Omental fat pad (tissue), 4 donors: ENCODE data around the gene LMO7. TPM values are rescaled to one million over a fixed set of nuclear protein-coding genes. Genes with fewer than 3 reads are reported as not detected.
"Not testable (repeated sequence)": the region's sequence is repeated elsewhere in the genome, so short reads cannot be mapped to it uniquely, and the experiment has no call there.

Experiments used
- ATAC-seq: fragments of 150-250 bp; one replicate; pipeline ENCODE4 v1.9.1; 2016; ENCODE audit warnings: mild to moderate bottlenecking, moderate library complexity; ENCODE audit not compliant: low FRiP score
- DNase-seq: peaks from one replicate; pipeline ENCODE4 v3.0.0-alpha.2; 2019; ENCODE audit warnings: low spot score
- total RNA-seq, 4 donors: library from RNA; depleted of rRNA; stranded (reverse); fragments of >200 nt; gene quantifications; one replicate each; pipeline ENCODE4 v1.1.0, GENCODE V29; 2016
- TF ChIP-seq, protein P1 (sequence below), 3 donors: fragments of 450-650 bp; IDR thresholded peaks; one replicate each; pipeline ENCODE4 v1.5.1; 2016 to 2017; ENCODE audit warnings: antibody characterized with exemption in 3 of 3, mild to moderate bottlenecking in 3 of 3, moderate library complexity in 2 of 3

The LMO7 gene
- total RNA-seq, 4 donors from 2014 or later = 7.7 to 22.0 (median 12.4) TPM

DNA sequence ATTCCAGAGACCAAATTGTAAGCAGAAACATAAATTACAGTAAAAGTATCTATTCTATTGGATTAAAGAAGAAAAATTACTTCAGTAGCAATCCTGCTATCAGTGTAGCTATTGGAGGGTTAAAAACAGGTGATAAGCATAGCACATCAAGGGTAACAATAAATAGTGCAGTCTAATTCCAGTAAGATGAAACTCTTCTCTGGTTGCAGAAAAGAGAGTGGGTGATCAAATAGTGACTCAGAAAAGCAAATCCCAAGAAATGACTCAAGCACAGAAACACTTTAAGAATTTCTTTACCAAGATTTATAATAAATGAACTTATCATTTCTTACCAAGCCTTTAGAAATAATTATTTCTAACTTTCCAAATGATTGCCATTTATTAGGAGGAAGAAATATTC lies 135.7 kb downstream of the LMO7 start:
- DNase-seq (no peak), ATAC-seq (peak; percentile 72)
- TF ChIP-seq, protein P1, sequence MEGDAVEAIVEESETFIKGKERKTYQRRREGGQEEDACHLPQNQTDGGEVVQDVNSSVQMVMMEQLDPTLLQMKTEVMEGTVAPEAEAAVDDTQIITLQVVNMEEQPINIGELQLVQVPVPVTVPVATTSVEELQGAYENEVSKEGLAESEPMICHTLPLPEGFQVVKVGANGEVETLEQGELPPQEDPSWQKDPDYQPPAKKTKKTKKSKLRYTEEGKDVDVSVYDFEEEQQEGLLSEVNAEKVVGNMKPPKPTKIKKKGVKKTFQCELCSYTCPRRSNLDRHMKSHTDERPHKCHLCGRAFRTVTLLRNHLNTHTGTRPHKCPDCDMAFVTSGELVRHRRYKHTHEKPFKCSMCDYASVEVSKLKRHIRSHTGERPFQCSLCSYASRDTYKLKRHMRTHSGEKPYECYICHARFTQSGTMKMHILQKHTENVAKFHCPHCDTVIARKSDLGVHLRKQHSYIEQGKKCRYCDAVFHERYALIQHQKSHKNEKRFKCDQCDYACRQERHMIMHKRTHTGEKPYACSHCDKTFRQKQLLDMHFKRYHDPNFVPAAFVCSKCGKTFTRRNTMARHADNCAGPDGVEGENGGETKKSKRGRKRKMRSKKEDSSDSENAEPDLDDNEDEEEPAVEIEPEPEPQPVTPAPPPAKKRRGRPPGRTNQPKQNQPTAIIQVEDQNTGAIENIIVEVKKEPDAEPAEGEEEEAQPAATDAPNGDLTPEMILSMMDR (IDR thresholded peaks at IDR 0.05) = no peak

DNA sequence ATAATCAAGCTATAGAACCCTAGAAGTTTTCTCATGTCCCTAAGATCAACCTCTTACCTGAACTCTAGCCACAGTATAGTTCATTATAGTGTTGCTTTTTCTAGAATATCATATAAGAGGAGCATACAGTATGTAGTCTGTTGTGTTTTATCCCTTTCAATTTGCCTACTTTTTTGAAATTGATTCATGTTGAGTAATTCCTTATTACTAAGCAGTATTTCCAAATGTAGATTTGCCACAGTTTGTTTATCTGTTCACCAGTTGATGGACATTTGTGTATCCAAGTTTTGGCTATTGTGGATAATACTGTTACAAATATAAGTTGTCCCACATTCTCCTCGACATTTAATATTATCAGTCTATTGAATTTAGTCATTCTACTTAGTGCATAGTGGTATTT lies 138.0 kb downstream of the LMO7 start:
- no peak for DNase-seq
- ATAC-seq = no peak
- TF ChIP-seq, protein P1 (IDR thresholded peaks at IDR 0.05) = no peak

DNA sequence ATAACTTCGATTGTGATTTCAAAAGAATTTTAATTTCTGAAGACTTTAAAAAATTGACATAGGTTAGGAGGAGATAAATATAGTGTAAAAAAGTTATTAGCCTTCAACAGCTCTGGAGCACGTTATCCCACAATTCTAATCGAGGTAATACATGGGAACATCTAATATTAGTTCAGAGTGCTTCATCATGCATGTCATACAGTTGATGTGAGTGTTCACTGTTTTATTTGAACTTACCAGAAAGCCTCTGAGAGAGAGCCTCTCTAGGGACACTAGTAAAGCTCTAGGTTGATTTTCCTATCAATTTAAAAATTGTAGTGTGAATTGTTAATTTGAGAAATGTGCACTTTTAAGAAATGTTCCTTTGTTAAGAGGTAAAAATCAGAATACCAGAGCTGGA lies 140.4 kb downstream of the LMO7 start:
- TF ChIP-seq, protein P1 (IDR thresholded peaks at IDR 0.05) = no peak
- DNase-seq (no peak), ATAC-seq (no peak)

DNA sequence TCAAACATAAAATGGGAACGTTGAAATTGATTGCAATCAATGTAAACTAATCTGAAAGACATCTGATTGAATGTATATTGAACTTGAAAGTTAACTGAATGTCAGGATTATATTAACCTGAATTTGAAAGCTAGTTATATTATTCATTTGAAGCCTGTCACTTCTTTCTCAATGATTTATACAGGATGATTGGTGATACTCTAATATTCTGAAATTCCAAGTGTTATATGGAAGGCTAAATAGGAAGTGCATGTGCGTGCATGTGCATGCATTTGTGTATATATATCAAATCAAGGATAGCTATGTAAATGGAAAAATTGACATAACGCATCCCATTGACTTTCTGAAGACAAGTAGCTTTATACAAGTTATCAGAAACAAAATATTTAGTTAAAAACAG lies 143.3 kb downstream of the LMO7 start:
- no peak for ATAC-seq
- DNase-seq = no peak
- TF ChIP-seq, protein P1 (IDR thresholded peaks at IDR 0.05) = no peak

DNA sequence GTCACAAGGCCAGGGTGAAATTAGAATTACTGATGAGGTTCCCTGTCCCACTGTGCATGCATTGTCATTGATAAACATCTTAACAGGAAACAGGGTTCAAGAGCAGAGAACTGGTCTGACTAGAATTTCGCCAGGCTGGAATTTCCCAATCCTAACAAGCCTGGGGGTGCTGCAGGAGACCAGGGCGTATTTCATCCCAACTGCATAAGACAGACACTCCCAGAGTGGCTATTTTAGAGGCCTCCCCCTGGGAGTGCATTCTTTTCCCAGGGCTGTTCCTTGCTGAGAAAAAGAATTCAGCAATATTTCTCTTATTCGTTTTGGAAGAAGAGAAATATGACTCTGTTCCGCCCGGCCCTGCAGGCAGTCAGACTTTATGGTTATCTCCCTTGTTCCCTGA lies 144.0 kb downstream of the LMO7 start:
- ATAC-seq, DNase-seq: not testable (repeated sequence)

DNA sequence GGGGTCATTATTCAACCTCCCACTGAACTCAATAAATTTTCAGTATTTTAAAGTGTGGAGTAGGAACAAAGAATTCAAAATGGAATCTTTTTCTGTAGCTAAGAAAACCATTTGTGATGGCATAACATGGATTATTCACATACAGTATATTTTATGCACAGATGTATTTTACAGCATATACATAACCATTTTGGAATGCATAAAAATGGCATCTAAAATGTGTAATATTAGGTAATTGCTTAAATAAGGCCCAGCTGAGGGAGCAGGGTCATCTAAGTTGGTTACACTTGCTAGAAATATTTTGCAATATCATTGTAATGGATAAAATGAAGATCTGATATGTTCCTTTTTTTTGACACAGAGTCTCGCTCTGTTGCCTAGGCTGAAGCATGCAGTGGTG lies 146.9 kb downstream of the LMO7 start:
- DNase-seq = no peak

DNA sequence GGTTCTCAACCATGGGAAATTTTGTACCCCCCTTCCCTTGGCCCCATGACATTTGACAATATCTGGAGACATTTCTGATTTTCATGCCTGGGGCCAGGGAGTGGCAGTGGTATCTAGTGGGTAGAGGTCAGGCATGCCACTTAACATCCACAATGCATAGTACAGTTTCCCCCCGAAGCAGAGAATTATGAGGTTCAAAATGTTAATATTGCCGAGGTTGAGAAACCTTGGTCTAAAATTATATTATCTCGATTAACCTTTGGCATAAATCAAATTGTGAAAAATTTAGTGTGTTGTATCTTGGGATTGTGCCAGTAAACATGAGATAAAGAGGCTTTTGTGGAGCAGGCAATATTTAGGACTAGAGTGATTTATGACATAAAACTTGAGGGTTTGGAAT lies 147.9 kb downstream of the LMO7 start:
- DNase-seq (no peak), ATAC-seq (no peak)
- TF ChIP-seq, protein P1 (IDR thresholded peaks at IDR 0.05) = no peak

More for the DNA sequence above, 146.9 kb downstream of the LMO7 start:
- TF ChIP-seq, protein P1 (IDR thresholded peaks at IDR 0.05) = no peak
- ATAC-seq = no peak

DNA sequence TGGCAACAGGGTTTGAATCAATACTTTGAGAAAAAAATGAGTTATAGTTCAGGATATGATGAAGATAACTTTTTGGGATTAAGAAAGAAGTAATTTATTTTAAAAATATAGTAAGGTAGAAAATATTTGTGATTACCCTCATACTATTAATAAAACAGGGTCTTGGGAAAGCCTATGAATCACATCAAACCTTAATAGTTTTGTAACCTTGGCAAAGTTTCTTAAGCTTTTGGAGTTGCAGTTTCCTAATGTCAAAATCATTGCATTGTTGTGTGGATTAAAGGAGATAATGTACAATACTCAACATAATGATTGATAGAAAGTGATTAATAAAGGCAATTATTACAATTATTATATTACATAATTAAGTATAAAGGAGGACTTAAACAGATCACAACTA lies 149.0 kb downstream of the LMO7 start:
- TF ChIP-seq, protein P1 (IDR thresholded peaks at IDR 0.05) = no peak
- DNase-seq (no peak), ATAC-seq (peak; percentile 48)
